ENCODE measurements around the gene REG1B. TPM values are rescaled to one million over a fixed set of nuclear protein-coding genes. Genes with fewer than 3 reads are reported as not detected.

REG1B gene, protein sequence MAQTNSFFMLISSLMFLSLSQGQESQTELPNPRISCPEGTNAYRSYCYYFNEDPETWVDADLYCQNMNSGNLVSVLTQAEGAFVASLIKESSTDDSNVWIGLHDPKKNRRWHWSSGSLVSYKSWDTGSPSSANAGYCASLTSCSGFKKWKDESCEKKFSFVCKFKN
- total RNA-seq (2013): not detected
- polyA plus RNA-seq (not detected), polyA minus RNA-seq (not detected in 2 replicates), total RNA-seq (0 to 0.30 (median 0) reads per million in 11 experiments)

DNA sequence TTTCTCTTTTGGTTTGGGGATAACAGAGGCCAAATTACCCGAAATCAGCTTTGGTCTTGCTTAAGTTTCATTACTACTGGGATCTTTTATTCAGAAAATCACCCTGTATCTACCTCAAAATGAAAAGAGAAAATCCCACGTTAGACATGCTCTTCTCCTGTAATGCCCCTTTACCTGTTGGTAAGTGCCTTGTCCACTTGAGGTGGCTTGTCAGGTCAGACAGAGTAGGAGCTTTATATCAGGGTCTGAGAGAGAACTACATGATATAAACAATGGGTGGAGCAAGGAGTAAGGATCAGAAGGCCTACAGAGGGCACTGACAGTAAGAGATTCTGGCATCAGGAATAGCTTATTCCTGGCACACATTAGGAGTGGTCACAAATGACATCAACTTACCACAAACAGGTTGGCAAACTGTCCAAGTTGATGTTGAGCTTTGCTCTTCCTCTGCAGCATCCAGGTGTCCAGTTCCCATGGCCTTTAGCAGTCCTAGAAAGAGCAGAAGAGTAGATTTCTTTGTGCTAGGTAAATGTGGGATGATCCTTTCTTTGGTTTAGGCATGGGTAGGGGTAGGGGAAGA lies at the start of gene REG1B:
TSS of gene REG1B (minus strand) at position 209 of the 580 bp plus-strand sequence. CDS start 381 bp downstream, outside the sequence.
- no peaks in the 10 kb centered on the region for H3K27me3 ChIP-seq (ENCODE audit: control insufficient read depth in 2 of 2, insufficient read depth in 2 of 2, low read length in 2 of 2)
- H3K4me1 Mint-ChIP-seq: no peaks in the 10 kb centered on the region
- TF ChIP-seq, protein P1, sequence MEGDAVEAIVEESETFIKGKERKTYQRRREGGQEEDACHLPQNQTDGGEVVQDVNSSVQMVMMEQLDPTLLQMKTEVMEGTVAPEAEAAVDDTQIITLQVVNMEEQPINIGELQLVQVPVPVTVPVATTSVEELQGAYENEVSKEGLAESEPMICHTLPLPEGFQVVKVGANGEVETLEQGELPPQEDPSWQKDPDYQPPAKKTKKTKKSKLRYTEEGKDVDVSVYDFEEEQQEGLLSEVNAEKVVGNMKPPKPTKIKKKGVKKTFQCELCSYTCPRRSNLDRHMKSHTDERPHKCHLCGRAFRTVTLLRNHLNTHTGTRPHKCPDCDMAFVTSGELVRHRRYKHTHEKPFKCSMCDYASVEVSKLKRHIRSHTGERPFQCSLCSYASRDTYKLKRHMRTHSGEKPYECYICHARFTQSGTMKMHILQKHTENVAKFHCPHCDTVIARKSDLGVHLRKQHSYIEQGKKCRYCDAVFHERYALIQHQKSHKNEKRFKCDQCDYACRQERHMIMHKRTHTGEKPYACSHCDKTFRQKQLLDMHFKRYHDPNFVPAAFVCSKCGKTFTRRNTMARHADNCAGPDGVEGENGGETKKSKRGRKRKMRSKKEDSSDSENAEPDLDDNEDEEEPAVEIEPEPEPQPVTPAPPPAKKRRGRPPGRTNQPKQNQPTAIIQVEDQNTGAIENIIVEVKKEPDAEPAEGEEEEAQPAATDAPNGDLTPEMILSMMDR (IDR thresholded peaks at IDR 0.05): no peak
- no peaks in the 10 kb centered on the region for H3K4me1 ChIP-seq (ENCODE audit: control insufficient read depth in 1 of 2, insufficient read depth in 2 of 2, low read length in 2 of 2)
- DNase-seq: no peak
- intact Hi-C loops (cut with micrococcal nuclease): no loop called here
- no CpG with 5 or more reads among the region's 2 CpGs for WGBS (ENCODE audit: insufficient coverage)
- H3K27me3 Mint-ChIP-seq (ENCODE audit: low read depth in 3 of 3): no peaks in the 10 kb centered on the region
- no peak within 1 kb of the TSS for H3K4me3 Mint-ChIP-seq
- H3K9ac ChIP-seq (ENCODE audit: insufficient read depth, low read length, poor library complexity, severe bottlenecking): no peak within 1 kb of the TSS
- no peak within 1 kb of the TSS for H3K4me2 ChIP-seq (replicated peaks; ENCODE audit: extremely low read depth, low read length, poor library complexity, severe bottlenecking)
- H3K36me3 Mint-ChIP-seq: no peaks in the 10 kb centered on the region
- no peak within 1 kb of the TSS for H3K4me3 ChIP-seq (replicated peaks in 1 of 3; ENCODE audit: low read depth in 2 of 3, low read length in 3 of 3)
- no peak within 1 kb of the TSS for H2AFZ ChIP-seq (ENCODE audit: insufficient read depth, low read depth, low read length, poor library complexity, severe bottlenecking)
- H3K36me3 ChIP-seq (replicated peaks in 1 of 2; ENCODE audit: control insufficient read depth in 1 of 2, insufficient read depth in 2 of 2, low read length in 2 of 2): no peaks in the 10 kb centered on the region
- H3K9me3 ChIP-seq (replicated peaks in 1 of 2; ENCODE audit: control insufficient read depth in 1 of 2, insufficient read depth in 1 of 2, low read length in 2 of 2): peaks cover 5 to 11% of the 10 kb centered on the region in 2 donors
- H4K20me1 ChIP-seq (ENCODE audit: insufficient read depth, low read length): no peaks in the 10 kb centered on the region
- no peaks in the 10 kb centered on the region for H3K79me2 ChIP-seq (ENCODE audit: insufficient read depth, low read length)
- H3K27ac ChIP-seq (ENCODE audit: low read depth in 1 of 2, low read length in 2 of 2): no peak within 1 kb of the TSS
- H3K9me3 Mint-ChIP-seq: peaks cover 2 to 10% (median 4%) of the 10 kb centered on the region in 7 donors
- no peak within 1 kb of the TSS for H3K27ac Mint-ChIP-seq

DNA sequence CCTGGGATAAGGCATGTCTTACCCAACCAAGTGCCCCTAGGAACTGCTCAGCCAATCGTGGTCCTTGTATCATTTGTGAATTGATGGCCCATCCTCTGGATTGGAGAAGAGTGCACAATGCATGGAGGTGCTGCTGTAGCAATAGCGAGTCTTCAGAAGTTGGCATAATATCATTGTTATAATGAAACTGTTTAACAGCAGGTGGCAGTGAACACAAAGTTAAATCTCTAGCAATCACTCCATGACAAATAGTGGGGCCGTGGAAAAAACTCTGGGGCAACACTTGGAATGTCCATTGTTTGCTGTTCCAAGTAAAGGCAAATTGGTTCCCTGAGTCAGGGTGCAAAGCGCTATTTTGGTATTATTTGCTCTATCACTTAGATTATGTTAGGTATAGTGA lies 43.9 kb upstream of the REG1B start:
- Histone ChIP-seq H3K9ac (ENCODE audit: insufficient read depth, low read length, poor library complexity, severe bottlenecking) (no peak overlapping the region), H4K20me1 (ENCODE audit: insufficient read depth, low read length) (no peaks in the 10 kb centered on the region), H3K4me3 (replicated peaks in 1 of 3; ENCODE audit: low read depth in 2 of 3, low read length in 3 of 3) (no peak overlapping the region), H3K4me1 (ENCODE audit: control insufficient read depth in 1 of 2, insufficient read depth in 2 of 2, low read length in 2 of 2) (no peaks in the 10 kb centered on the region), H3K9me3 (replicated peaks in 1 of 2; ENCODE audit: control insufficient read depth in 1 of 2, insufficient read depth in 1 of 2, low read length in 2 of 2) (no peaks in the 10 kb centered on the region), H2AFZ (ENCODE audit: insufficient read depth, low read depth, low read length, poor library complexity, severe bottlenecking) (no peak overlapping the region), H3K27ac (ENCODE audit: low read depth in 1 of 2, low read length in 2 of 2) (no peak overlapping the region), H3K27me3 (ENCODE audit: control insufficient read depth in 2 of 2, insufficient read depth in 2 of 2, low read length in 2 of 2) (no peaks in the 10 kb centered on the region), H3K4me2 (replicated peaks; ENCODE audit: extremely low read depth, low read length, poor library complexity, severe bottlenecking) (no peak overlapping the region), H3K36me3 (replicated peaks in 1 of 2; ENCODE audit: control insufficient read depth in 1 of 2, insufficient read depth in 2 of 2, low read length in 2 of 2) (no peaks in the 10 kb centered on the region), H3K79me2 (ENCODE audit: insufficient read depth, low read length) (no peaks in the 10 kb centered on the region)
- Mint-ChIP-seq H3K4me1 (no peaks in the 10 kb centered on the region), H3K27ac (no peak overlapping the region), H3K9me3 (peaks cover 0 to 10% (median 3%) of the 10 kb centered on the region in 7 donors), H3K4me3 (no peak overlapping the region), H3K36me3 (no peaks in the 10 kb centered on the region), H3K27me3 (ENCODE audit: low read depth in 3 of 3) (peaks cover 0 to 8% (median 2%) of the 10 kb centered on the region in 3 donors)
- 100% methylated on average over 1 of the region's 4 CpGs for WGBS (ENCODE audit: insufficient coverage)
- TF ChIP-seq, protein P1 (IDR thresholded peaks at IDR 0.05): no peak
- DNase-seq: no peak
- intact Hi-C loops (cut with micrococcal nuclease): no loop called here

Measured in CD14-positive monocyte (primary cell).